ENCODE data around the gene ZNF487.
A peak's percentile ranks its signal among the peaks of the same experiment; 100 is the strongest.
"Not testable (repeated sequence)": the region's sequence is repeated elsewhere in the genome, so short reads cannot be mapped to it uniquely, and the experiment has no call there.

Gene ZNF487

DNA sequence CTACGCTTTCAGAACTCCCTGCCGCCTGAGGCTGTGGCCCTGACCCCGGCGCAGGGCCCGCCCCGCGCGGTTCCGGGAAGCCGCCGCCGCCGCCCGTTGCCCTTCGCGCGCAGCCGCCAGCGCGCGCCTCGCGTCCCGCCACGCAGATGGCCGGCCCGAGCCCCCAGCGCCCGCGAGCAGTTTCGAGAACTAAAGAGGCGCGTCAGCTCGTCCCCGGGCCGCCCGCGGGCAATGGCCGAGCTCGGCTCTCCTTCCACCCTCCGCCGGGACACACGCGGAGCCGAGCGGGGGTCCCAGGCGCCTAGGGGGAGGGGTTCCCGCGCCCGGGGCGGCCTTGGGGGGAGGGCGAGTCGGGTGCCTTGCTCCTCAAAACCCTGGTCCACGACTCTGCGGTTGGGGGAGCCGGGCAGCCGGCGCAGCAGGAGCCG, 29.7 kb upstream of the ZNF487 start:
- DNase-seq, result peak in 1 of 2 experiments; percentile 45

DNA sequence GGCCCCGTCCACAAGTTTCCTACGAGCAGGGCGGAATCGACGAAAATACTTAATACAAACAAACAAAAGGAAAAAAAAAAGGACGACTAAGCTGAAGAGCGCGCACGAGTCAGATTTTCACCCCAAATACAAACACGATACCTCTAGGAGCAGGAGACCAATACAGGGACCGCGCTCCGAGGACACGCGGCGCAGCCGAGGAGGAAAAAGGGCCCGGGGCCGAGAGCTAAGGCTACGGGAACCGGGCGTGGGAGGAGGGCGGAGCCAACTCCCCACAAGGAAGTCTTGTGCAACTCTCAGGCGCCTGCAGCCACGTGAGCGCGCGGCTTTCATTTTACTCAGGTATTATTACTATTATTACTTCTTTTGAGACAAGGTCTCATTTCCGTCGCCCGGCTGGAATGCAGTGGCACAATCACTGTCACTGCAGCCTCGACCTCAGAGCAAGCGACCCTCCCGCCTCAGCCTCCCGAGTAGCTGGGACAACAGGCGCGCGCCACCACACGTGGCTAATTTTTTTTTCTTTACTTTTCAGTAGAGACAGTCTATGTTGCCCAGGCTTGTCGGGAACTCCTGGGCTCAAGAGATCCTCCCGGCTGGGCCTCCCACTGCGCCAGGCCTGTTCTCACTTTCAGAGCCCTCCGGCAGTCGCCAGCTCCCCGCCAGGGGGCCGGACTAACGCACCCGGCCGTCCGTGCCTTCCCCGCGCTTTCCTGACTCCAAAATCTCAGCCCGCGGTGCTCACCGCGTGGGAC, 29.2 kb upstream of the ZNF487 start:
- DNase-seq, result peak; percentile 21 to 62

DNA sequence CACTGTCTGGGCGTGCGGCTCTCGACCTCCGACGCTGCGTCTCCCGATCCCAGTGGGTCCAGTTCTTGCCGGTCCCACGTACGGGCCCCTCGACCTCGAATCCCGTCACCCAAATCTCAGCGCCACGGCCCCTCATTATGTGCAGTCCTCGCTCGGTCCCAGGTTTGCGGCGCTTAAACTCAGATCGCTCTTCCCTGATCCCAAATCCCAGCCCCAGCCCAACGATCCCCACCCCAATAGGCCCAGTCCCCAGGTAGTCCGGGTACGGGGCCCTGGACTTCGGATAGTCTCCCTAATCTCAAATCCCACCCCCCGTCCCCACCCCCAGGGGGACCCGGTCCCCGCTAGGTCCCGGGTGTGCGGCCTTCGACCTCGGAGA, 28.6 kb upstream of the ZNF487 start:
- DNase-seq, result no peak

DNA sequence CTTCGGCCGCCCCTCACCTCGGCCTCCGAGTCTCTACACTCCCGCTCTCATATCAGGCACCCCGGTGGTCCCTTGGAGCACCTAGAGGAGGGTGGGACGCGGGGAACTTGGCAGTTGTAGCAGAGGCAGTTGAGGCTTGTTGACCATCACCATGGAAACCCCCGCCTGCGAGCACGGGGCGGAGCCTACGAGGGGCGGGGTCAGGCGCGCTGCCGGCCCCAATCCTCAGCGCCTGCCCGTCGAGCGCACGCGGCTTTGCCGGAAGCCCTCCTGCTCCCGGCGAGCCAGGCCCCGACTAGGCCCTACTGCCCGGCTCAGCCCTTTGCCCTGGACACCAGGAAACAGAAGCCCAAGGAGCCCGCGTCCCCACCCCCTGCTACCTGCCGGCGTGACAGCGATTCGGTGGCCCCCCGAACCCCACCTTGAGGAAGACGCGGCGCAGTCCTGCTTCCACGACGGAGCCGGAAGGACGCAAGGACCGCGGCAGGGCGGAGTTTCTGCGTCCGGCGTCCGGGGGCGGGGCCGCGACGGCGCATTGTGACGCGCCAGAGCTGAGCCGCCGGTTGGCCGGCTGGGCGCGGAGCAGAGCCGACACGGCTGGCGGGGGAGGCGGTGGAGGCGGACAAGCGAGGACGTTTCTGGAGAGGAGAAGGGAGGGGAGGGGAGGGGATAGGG, 28.1 kb upstream of the ZNF487 start, which contains the start of gene HNRNPF:
HNRNPF (minus strand) TSS at position 477 of the 675 bp plus-strand sequence. CDS start 21,302 bp downstream, outside the sequence.
- DNase-seq, result peak; percentile 78 to 88

DNA sequence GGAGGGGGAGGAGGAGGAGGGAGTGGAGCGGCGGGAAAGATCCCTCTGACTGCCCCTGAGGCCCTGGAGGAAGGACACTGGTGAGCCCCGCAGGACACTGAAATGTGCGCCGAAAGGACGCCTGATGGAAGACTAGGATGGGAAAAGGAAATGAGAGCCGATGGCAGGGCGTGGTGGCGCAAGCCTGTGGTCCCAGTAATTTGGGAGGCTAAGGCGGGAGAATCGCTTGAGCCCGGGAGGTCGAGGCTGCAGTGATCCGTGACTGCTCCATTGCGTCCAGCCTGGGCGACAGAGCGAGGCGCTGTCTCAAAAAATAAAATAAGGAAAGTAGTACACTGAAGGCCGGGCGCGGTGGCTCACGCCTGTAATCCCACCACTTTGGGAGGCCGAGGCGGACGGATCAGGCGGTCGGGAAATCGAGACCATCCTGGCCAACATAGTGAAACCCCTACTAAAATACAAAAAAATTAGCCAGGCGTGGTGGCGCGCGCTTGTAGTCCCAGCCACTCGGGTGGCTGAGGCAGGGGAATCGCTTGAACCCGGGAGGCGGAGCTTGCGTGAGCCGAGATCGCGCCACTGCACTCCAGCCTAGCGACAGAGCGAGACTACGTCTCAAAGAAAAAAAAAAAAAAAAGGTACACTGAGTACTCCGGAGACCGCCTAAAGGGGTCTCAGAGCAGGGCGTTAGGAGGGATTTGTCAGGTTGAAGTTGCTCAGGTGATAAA, 27.4 kb upstream of the ZNF487 start:
- DNase-seq, result no peak

DNA sequence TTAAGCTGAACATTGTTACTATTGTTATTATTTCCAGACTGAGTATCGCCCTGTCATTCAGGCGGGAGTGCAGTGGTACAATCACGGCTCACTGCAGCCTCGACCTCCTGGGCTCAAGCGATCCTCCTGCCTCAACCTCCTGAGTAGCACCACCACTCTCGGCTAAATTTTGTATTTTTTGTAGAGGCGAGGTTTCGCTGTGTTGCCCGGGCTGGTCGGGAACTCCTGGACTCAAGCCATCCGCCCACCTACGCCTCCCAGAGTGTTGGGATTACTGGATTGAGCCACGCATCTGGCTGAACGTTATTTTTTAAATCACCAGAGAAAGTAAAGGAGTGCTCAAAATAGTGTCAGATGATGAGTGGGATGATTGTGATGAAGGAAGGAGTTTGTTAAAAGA, 26.6 kb upstream of the ZNF487 start:
- DNase-seq, result no peak

DNA sequence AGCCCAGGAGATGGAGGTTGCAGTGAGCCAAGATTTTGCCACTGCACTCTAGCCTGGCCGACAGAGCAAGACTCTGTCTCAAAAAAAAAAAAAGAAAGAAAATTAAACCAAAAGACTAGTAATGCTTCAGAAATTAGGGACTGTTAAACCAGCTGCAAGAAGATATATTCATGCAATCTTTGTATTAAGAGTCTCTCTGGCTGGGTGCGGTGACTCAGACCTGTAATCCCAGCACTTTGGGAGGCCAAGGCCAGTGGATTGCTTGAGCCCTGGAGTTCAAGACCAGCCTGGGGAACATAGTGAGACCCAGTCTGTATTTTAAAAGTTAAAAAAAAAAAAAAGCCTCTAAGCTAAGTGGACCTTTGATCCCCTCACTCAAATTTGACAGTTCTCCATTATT, 25.4 kb upstream of the ZNF487 start:
- no peak for DNase-seq

DNA sequence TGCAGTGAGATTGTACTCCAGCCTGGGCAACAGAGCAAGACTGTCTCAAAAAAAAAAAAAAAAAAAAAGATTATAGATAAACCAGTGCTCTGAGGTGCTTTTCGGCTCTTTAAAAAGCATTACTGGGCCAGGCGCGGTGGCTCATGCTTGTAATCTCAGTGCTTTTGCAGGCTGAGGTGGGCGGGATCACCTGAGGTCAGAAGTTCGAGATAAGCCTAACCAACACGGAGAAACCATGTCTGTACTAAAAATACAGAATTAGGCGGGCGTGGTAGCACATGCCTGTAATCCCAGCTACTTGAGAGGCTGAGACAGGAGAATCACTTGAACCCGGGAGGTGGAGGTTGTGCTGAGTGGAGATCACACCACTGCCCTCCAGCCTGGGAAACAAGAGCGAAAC, 21.4 kb upstream of the ZNF487 start:
- DNase-seq, result no peak

DNA sequence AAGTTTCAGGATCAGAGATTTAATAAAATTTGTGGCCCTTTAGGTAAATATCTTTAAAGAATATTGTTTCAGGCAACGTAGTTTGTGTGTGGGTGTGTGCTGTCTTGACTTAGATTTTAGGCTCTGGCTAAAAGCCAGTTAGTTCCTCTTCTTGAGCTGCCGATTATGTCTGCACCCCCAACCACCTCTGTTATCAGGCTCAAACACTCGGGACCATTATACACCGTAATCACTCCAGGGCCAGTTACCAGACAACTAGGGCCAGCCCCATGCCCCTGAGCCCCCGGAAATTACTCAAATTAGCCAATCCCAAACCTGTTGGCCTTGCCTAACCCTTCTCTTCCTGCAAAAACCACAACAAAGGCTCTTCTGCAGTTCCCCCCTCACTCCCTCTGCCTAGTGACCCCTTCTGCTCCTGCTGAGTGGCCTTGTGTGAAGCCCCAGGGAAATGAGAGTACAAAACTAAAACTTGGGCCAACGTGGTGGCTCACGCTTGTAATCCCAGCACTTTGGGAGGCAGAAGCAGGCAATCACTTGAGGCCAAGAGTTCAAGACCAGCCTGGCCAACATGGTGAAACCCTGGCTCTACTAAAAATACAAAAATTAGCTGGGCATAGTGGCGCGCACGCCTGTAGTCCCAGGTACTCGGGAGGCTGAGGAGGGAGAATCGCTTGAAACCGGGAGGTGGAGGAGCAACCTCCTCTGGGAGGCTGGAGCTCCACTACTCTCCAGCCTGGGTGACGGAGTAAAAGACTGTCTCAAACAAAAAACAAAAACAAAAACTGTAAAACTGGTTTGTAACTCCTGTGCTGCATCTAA, 18.8 kb upstream of the ZNF487 start:
- no peak for DNase-seq

DNA sequence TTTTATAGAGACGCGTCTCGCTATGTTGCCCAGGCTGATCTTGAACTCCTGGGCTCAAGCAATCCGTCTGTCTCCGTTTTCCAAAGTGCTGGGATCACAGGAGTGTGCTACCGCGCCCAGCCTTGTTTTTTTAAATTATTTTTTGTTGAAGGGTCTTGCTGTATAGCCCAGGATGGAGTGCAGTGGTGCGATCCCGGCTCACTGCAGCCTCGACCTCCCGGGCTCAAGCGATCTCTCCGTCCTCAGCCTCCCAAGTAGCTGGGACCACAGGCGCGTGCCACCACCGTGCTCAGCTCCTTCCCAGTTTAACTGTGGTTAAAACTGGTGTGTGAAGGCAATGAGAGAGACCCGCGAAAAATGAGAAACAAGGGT, 16.9 kb upstream of the ZNF487 start:
- no peak for DNase-seq

DNA sequence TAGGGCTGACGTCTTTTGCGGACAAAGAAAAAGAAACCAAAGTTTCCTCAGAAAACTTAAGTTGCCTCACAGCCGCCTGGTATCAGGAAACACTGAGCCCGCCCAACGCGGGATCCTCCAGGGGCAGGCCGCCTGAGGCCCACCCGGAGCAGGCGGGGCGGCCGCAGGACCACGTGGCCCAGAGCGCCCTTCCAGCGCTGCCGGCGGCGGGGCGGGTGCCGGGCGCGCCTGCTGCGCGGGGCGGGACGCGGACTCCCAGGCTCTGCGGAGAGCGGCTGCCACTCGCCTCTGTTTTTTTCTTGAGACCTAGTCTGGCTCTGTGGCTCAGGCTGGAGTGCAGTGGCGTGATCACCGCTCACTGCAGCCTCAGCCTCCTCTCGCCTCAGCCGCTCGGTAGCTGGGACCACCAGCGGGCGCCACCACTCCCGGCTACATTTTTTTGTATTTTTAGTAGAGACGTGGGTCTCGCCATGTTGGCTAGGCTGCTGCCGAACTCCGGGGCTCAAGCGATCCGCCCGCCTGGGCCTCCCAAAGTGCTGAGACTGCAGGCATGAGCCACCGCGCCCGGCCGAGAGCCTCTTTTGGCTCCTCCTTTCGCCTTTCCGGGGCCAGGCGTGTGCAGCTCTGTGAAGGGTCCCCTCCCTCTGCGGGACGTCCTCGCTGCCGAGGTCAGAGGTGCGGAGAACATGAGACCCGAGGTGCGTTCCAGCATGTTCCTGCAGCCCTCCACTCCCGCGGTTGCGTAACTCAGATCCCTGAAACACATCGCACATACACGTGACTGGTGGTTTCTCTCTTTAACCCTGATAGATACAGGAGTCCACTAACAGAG, 16.3 kb upstream of the ZNF487 start:
- no peak for DNase-seq

DNA sequence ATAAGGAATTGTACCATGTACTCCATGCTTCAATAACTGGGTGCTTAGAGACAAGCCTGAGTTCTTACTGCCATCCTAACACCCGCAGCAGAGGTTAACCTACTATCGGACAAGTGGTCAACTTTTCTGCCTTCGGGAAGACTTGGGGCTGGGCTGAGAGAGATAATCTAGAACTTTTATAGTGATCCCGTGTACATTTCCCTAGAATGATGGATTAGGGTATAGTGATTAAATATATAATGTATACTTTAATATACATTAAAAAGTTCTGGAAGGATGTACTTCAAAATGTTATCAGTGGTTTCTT, 15.8 kb upstream of the ZNF487 start:
- no peak for DNase-seq

DNA sequence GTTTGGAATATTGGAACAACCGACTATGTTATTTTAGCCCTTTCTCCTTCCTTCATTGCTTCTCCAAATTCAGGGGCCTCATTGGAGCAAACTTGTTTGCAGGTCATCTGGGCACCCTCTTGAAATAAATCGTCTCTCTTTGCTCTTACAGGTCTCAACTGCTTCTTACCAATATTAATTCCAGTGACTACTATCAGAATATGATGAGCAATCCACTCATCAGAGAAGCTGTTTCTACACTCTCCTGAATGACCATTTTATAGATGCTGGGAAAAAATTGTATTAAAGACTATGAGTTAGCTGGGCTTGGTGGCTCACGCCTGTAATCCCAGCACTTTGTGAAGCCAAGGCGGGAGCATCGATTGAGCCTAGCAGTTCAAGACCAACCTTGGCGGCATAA, 15.4 kb upstream of the ZNF487 start:
- DNase-seq, result no peak

DNA sequence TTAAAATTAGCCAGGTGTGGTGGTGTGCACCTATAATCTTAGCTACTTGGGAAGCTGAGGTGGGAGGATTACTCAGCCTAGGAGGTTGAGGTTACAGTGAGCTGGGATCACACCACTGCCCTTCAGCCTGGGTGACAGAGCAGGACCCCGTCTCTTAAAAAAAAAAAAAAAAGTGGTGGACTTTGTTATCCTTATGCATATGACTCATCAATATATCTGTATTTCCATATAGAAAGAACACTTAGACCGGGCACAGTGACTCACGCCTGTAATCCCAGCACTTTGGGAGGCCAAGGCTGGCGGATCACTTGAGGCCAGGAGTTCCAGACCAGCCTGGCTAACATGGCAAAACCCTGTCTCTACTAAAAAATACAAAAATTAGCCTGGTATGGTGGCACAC, 15.0 kb upstream of the ZNF487 start:
- not testable (repeated sequence) for DNase-seq

DNA sequence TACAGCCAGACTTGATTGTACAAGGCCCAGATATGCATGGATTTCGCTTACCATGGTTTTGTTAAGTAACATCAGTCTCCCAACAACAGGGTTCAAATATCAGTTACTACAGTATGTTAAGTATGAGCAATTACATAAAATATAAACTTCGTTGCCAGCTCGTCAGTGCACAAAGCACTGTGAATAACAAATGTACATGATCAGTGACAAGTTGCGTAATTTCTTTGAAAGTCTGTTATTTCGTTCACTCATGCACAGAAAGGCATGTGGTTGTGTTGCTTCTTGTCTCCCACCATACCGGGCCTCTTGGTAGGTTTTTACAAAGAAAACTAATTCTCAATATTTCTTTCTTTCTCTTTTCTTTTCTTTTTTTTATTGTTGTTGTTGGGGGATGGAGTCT, 12.5 kb upstream of the ZNF487 start:
- DNase-seq, result no peak

DNA sequence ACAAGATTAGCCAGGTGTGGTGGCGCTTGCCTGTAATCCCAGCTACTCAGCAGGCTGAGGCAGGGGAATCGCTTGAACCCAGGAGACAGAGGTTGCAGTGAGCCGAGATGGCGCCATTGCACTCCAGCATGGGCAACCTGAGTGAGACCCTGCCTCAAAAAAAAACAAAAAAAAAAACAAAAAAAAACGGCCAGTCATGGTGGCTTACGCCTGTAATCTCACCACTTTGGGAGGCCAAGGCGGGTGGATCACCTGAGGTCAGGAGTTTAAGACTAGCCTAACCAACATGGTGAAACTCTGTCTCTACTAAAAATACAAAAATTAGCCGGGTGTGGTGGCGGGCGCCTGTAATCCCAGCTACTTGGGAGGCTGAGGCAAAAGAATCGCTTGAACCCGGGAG, 10.4 kb upstream of the ZNF487 start:
- not testable (repeated sequence) for DNase-seq

DNA sequence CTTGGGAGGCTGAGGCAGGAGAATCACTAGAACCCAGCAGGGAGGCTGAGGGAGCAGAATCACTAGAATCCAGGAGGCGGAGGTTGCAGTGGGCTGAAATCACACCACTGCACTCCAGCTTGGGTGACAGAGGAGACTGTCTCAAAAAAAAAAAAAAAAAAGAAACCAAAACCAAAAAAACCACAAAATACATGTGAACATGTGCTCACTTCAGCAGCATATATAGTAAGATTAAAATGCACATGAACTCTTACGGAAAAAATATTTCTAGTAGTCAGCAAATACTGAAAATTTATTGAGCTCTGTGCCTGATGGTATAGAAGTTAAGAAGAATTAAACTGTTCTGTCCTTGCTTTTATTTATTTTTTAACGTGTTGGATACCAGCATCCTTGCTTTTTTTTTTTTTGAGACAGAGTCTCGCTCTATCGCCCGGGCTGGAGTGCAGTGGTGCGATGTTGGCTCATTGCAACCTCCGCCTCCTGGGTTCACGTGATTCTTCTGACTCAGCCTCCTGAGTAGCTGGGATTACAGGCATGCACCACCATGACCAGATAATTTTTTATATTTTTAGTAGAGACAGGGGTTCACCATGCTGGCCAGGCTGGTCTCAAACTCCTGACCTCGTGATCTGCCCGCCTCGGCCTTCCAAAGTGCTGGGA, 9.6 kb upstream of the ZNF487 start:
- DNase-seq, result no peak

DNA sequence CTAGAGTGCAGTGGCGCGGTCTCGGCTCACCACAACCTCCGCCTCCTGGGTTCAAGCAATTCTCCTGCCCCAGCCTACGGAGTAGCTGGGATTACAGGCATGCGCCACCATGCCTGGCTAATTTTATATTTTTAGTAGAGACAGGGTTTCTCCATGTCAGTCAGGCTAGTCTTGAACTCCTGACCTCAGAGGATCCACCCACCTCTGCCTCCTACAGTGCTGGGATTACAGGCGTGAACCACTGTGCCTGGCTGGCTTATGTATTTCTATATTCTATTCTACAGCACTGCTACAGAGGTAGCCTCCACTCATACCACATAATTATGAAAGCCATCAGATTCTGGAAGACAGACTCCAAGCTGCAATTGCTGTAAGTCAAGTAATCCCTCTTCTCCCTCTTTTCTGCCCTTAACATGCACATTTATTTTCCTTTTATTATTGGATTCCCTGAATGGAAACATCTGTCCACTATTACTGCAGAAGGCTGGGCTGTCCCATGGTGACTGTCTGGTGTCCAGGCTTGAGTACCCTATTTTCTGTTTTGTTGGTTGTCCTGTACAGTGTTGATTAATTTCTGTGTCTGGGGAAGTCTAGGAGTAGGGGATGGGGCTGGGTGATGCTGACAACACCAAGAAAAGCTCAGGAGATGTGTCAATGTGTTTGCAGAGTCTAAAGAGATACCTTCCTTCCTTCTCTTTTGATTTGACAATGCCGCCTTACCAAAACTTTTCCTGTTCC, 5.8 kb upstream of the ZNF487 start:
- DNase-seq, result no peak

DNA sequence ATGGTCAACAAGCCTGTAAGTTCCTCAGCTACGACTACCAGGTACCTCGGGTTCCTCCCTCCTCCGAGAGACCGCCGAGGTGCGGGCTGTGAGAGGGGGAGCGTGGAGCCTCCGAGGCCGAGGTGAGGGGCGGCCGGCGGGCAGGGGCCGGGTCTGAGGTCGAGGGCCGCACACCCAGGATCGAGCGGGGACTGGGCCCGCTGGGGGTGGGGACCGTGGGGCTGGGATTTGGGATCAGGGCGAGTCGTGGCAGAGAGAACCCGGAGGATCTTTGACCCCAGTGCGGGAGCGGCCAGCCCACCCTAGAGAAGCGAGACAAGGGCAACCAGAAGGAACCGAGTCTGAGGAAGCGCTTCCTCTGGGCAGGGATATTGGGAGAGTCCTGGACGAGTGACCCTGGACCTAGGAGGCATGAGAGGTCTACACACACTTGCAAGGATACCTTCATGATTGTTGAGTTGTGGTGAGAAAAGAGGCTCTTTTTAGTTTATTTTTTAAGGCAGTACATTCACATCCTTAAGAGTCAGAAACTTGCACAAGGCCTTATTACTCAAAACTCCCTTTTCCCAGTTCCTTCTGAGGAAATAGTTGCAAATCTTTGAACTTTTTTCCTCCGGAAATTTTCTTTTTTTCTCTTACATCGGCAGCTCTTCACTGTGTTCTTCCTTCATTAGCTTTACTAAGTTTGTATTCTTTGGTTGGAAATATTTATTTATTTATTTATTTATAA, 395 bp downstream of the ZNF487 start:
- DNase-seq, result no peak

DNA sequence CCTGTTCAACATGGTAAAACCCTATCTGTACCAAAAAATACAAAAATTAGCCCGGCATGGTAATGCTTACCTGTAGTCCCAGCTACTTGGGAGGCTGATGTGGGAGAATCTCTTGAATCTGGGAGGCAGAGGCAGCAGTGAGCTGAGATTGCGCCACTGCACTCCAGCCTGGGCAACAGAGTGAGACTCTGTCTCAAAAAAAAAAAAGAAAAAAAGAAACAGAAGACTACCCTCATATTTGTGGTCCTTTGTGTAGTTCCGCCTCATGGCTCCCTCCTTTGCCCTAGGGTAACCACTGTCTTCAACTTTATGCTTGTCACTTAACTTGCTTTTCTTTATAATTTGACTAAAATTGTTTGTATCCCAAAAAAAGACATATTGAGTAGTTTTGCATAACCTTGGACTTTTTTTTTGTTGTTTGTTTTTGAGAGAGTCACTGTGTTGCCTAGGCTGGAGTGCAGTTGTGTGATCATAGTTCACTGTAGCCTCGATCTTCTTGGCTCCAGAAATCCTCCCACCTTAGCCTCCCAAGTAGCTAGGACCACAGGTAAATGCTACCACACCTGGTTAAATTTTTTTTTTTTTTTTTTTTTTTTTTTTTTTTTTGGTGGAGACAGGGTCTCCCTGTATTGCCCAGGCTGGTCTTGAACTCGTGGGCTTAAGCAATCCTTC, 3.7 kb downstream of the ZNF487 start:
- DNase-seq, result no peak
